ENCODE results near the gene CRADD. TPM values are rescaled to one million over a fixed set of nuclear protein-coding genes. Genes with fewer than 3 reads are reported as not detected.
A peak's percentile ranks its signal among the peaks of the same experiment; 100 is the strongest.
"Not testable (repeated sequence)": the region's sequence is repeated elsewhere in the genome, so short reads cannot be mapped to it uniquely, and the experiment has no call there.

Gene CRADD
- total RNA-seq, 1 donor from 2014 or later: 39.5 TPM

GRCh38 chr12:93759512-93760081 lies 82.4 kb downstream of the CRADD start:
- no peak for DNase-seq

GRCh38 chr12:93760275-93760875 lies 83.2 kb downstream of the CRADD start:
- DNase-seq: no peak

GRCh38 chr12:93762059-93762719 lies 85.0 kb downstream of the CRADD start:
- no peak for DNase-seq

- DNase-seq: no peak
Observed at GRCh38 chr12:93762912-93763553, 85.9 kb downstream of the CRADD start.

GRCh38 chr12:93763746-93764147 lies 86.6 kb downstream of the CRADD start:
- DNase-seq: no peak

GRCh38 chr12:93766371-93766770 lies 89.2 kb downstream of the CRADD start:
- DNase-seq: no peak

- peak; percentile 81 for DNase-seq
Observed at GRCh38 chr12:93766796-93767523, 89.8 kb downstream of the CRADD start.

- no peak for DNase-seq
Observed at GRCh38 chr12:93767524-93767863, 90.3 kb downstream of the CRADD start.

- DNase-seq: no peak
Observed at GRCh38 chr12:93772003-93772700, 95.0 kb downstream of the CRADD start.

- DNase-seq: no peak
Observed at GRCh38 chr12:93773122-93773871, 96.1 kb downstream of the CRADD start.

GRCh38 chr12:93776581-93777018 lies 99.4 kb downstream of the CRADD start:
- no peak for DNase-seq

GRCh38 chr12:93777254-93777653 lies 100.1 kb downstream of the CRADD start:
- DNase-seq: peak; percentile 48

- peak; percentile 89 for DNase-seq
Observed at GRCh38 chr12:93778306-93778705, 101.1 kb downstream of the CRADD start.

- no peak for DNase-seq
Observed at GRCh38 chr12:93778766-93779165, 101.6 kb downstream of the CRADD start.

GRCh38 chr12:93780101-93780641 lies 103.0 kb downstream of the CRADD start:
- DNase-seq: peak; percentile 62

GRCh38 chr12:93780886-93781285 lies 103.7 kb downstream of the CRADD start:
- DNase-seq: not testable (repeated sequence)

- DNase-seq: not testable (repeated sequence)
Observed at GRCh38 chr12:93781961-93782360, 104.8 kb downstream of the CRADD start.

GRCh38 chr12:93782853-93783252 lies 105.7 kb downstream of the CRADD start:
- DNase-seq: no peak

- no peak for DNase-seq
Observed at GRCh38 chr12:93783832-93784231, 106.7 kb downstream of the CRADD start.

- DNase-seq: peak; percentile 37
Observed at GRCh38 chr12:93784339-93785086, 107.3 kb downstream of the CRADD start.

Data from tongue (tissue), 2 donors.